ENCODE measurements around the gene RPL37.
"Not testable (repeated sequence)": the region's sequence is repeated elsewhere in the genome, so short reads cannot be mapped to it uniquely, and the experiment has no call there.

Gene RPL37

DNA sequence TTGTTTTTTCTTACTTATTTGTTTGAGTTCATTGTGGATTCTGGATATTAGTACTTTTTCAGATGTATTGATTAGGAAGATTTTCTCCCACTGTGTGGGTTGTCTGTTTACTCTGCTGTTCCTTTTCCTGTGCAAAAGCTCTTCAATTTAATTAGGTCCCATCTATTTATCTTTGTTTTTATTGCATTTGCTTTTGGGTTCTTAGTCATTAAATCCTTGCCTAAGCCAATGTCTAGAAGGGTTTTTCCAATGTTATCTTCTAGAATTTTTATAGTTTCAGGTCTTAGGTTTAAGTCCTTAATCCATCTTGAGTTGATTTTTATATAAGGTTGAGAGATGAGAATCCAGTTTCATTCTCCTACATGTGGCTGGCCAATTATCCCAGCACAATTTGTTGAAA, 40.7 kb downstream of the RPL37 start:
- DNase-seq: not testable (repeated sequence)

DNA sequence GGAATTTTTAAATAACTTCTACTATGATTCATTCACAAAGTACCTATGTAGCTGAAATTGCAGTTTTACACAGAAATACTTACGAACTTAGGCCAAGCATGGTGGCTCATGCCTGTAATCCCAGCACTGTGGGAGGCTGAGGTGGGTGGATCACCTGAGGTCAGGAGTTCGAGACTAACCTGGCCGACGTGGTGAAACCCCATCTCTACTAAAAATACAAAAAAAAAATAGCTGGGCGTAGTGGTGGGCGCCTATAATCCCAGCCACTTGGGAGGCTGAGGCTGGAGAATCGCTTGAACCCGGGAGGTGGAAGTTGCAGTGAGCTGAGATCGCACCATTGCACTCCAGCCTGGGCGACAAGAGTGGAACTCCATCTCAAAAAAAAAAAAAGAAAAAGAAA, 42.3 kb downstream of the RPL37 start:
- DNase-seq: not testable (repeated sequence)

- DNase-seq: no peak
These were observed 43.3 kb downstream of the RPL37 start for GRCh38 chr5:40791715-40792139.

DNA sequence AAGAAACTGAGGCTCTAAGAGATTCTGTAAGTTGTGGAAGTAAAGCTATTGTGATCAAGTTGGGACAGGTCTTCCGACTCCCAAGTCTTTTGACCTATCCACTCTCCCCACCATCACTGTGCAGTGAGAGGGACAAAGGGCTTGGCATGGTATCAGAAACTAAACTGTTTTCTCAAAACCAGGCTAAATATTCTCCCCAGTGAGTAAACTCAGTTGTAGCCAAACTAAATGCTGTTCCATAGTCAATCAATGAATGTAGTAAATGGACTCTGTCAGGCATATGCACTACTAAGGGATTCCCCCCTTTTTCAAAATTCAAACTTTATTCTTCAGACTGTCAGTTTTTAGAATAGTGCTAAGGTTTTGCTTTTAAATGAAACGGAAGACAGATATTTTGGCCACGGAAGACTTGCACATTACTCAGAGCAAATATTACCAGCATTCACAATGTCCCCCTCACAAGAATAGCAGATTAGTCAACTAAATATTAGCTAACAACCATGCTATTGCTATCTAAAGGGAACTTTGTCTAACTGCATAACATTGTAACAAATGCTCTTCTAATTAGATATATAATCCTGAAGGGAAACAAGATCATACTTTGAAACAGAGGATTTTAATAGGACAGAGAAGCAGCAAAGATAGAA, 44.0 kb downstream of the RPL37 start:
- DNase-seq: no peak

GRCh38 chr5:40788941-40789340, 46.1 kb downstream of the RPL37 start:
- not testable (repeated sequence) for DNase-seq

GRCh38 chr5:40787986-40788385, 47.0 kb downstream of the RPL37 start:
- no peak for DNase-seq

DNA sequence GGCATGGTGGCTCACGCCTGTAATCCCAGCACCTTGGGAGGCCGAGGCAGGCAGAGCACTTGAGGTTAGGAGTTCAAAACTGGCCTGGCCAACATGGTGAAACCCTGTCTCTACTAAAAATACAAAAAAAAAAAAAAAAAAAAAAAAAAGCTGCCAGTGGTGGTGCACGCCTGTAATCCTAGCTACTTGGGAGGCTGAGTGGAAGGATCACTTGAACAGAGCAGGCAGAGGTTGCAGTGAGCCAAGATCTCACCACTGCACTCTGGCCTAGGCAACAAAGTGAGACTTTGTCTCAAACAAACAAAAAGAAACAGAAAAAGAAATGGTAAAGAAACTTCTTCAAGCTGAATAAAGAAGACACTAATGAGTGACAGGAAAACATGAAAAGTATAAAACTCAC, 48.4 kb downstream of the RPL37 start:
- DNase-seq: not testable (repeated sequence)

DNA sequence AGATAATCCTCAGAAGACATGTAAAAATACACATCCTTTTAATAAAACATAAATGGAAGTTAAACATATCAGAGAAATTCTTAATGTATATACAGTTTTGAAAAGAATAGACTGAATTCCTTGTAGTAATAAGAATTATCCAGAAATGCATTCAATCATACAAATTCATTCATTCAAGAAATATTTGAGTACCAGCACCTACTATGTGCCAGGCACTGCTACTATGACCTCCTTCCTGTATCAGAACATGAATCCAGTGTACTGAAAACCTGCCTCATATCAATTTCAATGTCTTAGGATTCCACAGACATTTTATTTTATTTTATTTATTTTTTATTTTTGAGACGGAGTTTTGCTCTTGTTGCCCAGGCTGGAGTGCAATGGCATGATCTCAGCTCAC, 50.1 kb downstream of the RPL37 start:
- no peak for DNase-seq

GRCh38 chr5:40784027-40784653, 50.9 kb downstream of the RPL37 start:
- DNase-seq: no peak

GRCh38 chr5:40781843-40782409, 53.1 kb downstream of the RPL37 start:
- no peak for DNase-seq

- DNase-seq: no peak
These were observed 54.2 kb downstream of the RPL37 start for GRCh38 chr5:40780858-40781257.

DNA sequence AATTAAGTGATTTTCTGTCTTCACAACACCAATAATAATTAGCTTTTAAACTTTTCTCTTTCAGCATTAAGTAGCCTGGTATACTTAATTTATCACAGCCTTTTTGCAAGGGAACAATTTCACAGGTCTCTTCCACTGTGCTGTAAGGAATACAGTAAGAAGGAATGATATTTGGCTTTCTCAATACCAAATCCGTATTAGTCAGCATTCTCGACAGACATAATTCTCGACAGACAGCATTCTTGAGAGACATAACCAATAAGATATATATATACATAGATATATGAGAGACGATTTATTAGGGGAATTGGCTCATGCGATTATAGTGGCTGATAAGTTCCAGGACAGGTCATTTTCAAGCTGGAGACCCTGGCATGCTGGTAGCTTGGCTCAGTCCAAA, 54.8 kb downstream of the RPL37 start:
- no peak for DNase-seq

- no peak for DNase-seq
These were observed 55.5 kb downstream of the RPL37 start for GRCh38 chr5:40779561-40779960.

GRCh38 chr5:40778133-40778532, 56.9 kb downstream of the RPL37 start:
- no peak for DNase-seq

DNA sequence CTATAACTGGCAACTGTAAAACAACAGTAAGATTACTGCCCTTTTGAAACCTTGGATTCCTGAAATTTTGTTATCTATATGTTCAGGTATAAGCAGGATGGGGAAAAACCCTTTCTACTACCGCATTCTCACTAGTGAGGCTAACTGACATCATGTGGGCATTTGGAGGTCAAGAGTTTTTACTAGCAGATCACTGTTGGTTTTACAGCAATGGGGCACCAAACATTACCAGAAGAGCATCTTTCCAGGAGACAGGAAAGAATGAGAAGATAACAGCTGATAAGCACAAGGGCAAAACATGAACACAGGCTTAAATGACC, 58.4 kb downstream of the RPL37 start:
- no peak for DNase-seq

DNA sequence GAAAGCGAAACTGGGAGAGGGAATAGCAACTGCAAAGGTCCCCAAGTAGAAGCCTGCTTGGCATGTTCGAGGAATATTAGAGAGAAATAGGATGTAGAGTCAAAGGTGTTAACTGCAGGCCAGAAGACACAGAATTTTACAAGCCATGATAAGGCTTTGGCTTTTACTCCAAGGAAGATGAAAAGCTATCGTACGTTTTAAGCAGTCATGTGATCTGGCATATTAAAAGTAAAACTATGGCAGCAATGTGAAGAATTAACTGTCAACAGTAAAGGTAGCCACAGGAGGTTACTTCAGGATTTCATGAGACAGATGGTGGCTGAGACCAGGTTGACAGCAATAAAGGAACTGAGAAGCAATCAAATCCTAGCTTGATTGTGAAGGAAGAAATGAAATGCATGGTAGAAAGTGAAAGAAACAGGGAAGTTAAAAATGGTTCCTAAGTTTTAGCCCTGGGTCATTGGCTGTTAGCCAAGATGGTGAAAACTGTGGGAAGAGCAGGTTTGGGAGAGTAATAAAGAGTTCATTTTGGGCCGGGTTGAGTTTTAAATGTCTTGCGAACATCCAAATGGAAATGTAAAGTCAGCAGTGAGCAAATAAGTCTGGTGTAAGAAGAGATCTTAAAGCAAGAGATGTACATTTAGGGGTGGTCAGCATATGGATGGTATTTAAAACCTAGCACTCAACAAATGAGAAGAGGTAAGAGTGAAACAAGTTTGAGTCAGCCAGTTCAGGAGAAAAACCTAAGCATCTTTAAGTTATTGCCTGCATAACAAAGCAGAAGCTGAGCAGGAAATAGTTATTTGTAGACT, 59.0 kb downstream of the RPL37 start:
- DNase-seq: no peak
